K562 (cell line): Measurements from ENCODE around the gene PRKD1. TPM values are rescaled to one million over a fixed set of nuclear protein-coding genes. Genes with fewer than 3 reads are reported as not detected.

Source experiments
- ATAC-seq: fragments of 200-7000 bp; cut with Tn5 transposase; 3 replicates; pipeline ENCODE4 v1.9.1; 2020; ENCODE audit warnings: moderate library complexity
- BruUV-seq: library from RNA; stranded (reverse); fragments of 400-500 nt; replicated peaks from 2 replicates; lab custom pipeline; 2021; lab: Mats Ljungman, UMichigan
- CTCF ChIA-PET: fragments of 300-600 bp; formaldehyde crosslinking; extraction: SDS; loops from one replicate; lab custom pipeline; 2021; ENCODE audit warnings: low intra/inter-chr PET ratio; lab: Yijun Ruan, JAX
- POLR2A ChIA-PET: fragments of 300-600, 350-650 bp; sonication (Branson Sonifier 250); formaldehyde crosslinking; extraction: SDS; loops from one replicate; lab custom pipeline; 2021; ENCODE audit warnings: antibody characterized with exemption, inconsistent platforms; lab: Yijun Ruan, JAX
- DNase-seq, 4 experiments: peaks; one replicate each; pipeline versions ENCODE4 v3.0.0 to v3.0.0-alpha.2; 2011 to 2018; ENCODE audit warnings: low spot score in 3 of 4, mixed read lengths in 3 of 4; ENCODE audit errors: extremely low read depth in 1 of 4
- FAIRE-seq: peaks from 2 replicates; lab custom pipeline; 2011; peaks lifted over from hg19 to GRCh38; lab: Jason Lieb, UNC
- H2AFZ ChIP-seq: 2 replicates; pipeline ENCODE4 v1.6.0; 2011; ENCODE audit warnings: low read depth, low read length, control low read depth, inconsistent platforms
- H3K27ac ChIP-seq: fragments of 200-600 bp; 3 replicates; pipeline ENCODE4 v1.8.0; 2011; ENCODE audit warnings: low read depth, mild to moderate bottlenecking, control low read depth, inconsistent platforms, low read length, moderate library complexity, mixed read lengths; ENCODE audit errors: extremely low read depth
- H3K27me3 ChIP-seq, 2 experiments: fragments of 300-600 bp in 1 of 2; 2 replicates in 1 of 2; 3 replicates in 1 of 2; pipeline versions ENCODE4 v1.6.0 to v1.8.0; 2011; ENCODE audit warnings: inconsistent platforms in 2 of 2, low read length in 2 of 2, mild to moderate bottlenecking in 1 of 2, mixed read lengths in 1 of 2, moderate library complexity in 1 of 2; ENCODE audit not compliant: control insufficient read depth in 2 of 2, insufficient read depth in 2 of 2
- H3K36me3 ChIP-seq: fragments of 300-600 bp; 3 replicates; pipeline ENCODE4 v1.8.0; 2011; ENCODE audit warnings: mild to moderate bottlenecking, low read length, inconsistent platforms; ENCODE audit not compliant: control insufficient read depth, insufficient read depth
- H3K4me1 ChIP-seq, 2 experiments: fragments of 200-600 bp in 1 of 2; replicated peaks in 1 of 2; 2 replicates in 1 of 2; 3 replicates in 1 of 2; pipeline versions ENCODE4 v1.5.1 to v1.8.0; 2011; ENCODE audit warnings: inconsistent platforms in 2 of 2, low read length in 2 of 2, mild to moderate bottlenecking in 1 of 2, mixed read lengths in 1 of 2, moderate library complexity in 1 of 2; ENCODE audit not compliant: control insufficient read depth in 2 of 2, insufficient read depth in 2 of 2
- H3K4me2 ChIP-seq: 2 replicates; pipeline ENCODE4 v1.6.1; 2011; ENCODE audit warnings: low read length, control low read depth, inconsistent platforms, mixed read lengths; ENCODE audit not compliant: insufficient read depth
- H3K4me3 ChIP-seq: fragments of 200-600 bp; sonication (generic), shearing (Covaris generic); 2 replicates; pipeline ENCODE4 v1.5.1; 2016; ENCODE audit warnings: control low read depth, inconsistent platforms
- H3K79me2 ChIP-seq: fragments of 200-600 bp; 3 replicates; pipeline ENCODE4 v1.8.0; 2011; ENCODE audit warnings: low read length, inconsistent platforms; ENCODE audit not compliant: control insufficient read depth, insufficient read depth
- H3K9ac ChIP-seq, 2 experiments: 2 replicates each; pipeline versions ENCODE4 v1.6.0 to v1.6.1; 2011; ENCODE audit warnings: low read depth in 2 of 2, low read length in 2 of 2, control low read depth in 1 of 2, inconsistent platforms in 1 of 2, mild to moderate bottlenecking in 1 of 2, mixed read lengths in 1 of 2; ENCODE audit not compliant: insufficient read depth in 1 of 2
- H3K9me1 ChIP-seq: one replicate; pipeline ENCODE4 v1.6.0; 2011; ENCODE audit warnings: inconsistent platforms, mild to moderate bottlenecking, low read length, moderate library complexity; ENCODE audit not compliant: control insufficient read depth, insufficient read depth
- H3K9me3 ChIP-seq: replicated peaks from 2 replicates; pipeline ENCODE4 v1.5.1; 2011; ENCODE audit warnings: low read depth, low read length, inconsistent platforms; ENCODE audit not compliant: control insufficient read depth, insufficient read depth
- H4K20me1 ChIP-seq: replicated peaks from 2 replicates; pipeline ENCODE4 v1.6.1; 2011; ENCODE audit warnings: low read length, inconsistent platforms, mixed read lengths; ENCODE audit not compliant: control insufficient read depth, insufficient read depth
- WGBS: fragments of 100-300 bp; shearing (Covaris generic); methylation state at CpG from one replicate; pipeline ENCODE4 v1.1.6; 2016; ENCODE audit warnings: low coverage, mixed read lengths; ENCODE audit not compliant: insufficient coverage; ENCODE audit errors: missing lambda C conversion rate; 5-methylcytosine and 5-hydroxymethylcytosine counted together
- in situ Hi-C: fragments of 300-500 bp; cut with MboI; formaldehyde crosslinking; loops from 4 replicates; pipeline ENCODE4 v1.15.0; 2018; ENCODE audit warnings: inconsistent platforms, mixed read lengths
- intact Hi-C: fragments of 100-400 bp; cut with micrococcal nuclease; formaldehyde crosslinking; loops from 2 replicates; pipeline ENCODE4 v1.14.2; 2022
- polyA plus RNA-seq, 8 experiments: library from polyadenylated mRNA; depleted of rRNA in 4 of 8; stranded (reverse) in 5 of 8; unstranded in 3 of 8; fragments of >200 nt; fragmentation: Nextera tagmentation in 2 of 8; fragmentation: Illumina TruSeq in 1 of 8; extraction: Ambion mirVana in 2 of 8; extraction: Trizol in 1 of 8; gene quantifications; 2 replicates each; pipeline versions ENCODE4 v1.2.1 to v1.2.3, GENCODE V29; 2011 to 2014; ENCODE audit warnings: inconsistent platforms in 1 of 8, missing spikeins in 1 of 8
- total RNA-seq, 7 experiments: library from RNA; depleted of rRNA in 6 of 7; stranded (reverse); fragments of >200 nt in 6 of 7; fragmentation: Illumina TruSeq in 2 of 7; extraction: Trizol in 2 of 7; gene quantifications; 2 replicates each; pipeline versions ENCODE4 v1.2.1 to v1.2.3, GENCODE V29; 2011 to 2021; ENCODE audit warnings: low replicate concordance in 1 of 7
- TF ChIP-seq, protein P1 (sequence below): sonication (generic); formaldehyde crosslinking; IDR thresholded peaks from 2 replicates; pipeline ENCODE4 v1.8.1; 2022; ENCODE audit warnings: missing genetic modification reagents
- TF ChIP-seq, protein P2 (sequence below): fragments of 450-650 bp; IDR thresholded peaks from 2 replicates; pipeline ENCODE4 v1.6.1; 2016

The PRKD1 gene
- total and polyA plus RNA-seq, 9 of the 15 experiments (the other 6 are each of a cell fraction or from before 2014, with no cell fraction given): 0.04 to 0.25 (median 0.13) TPM; not detected in 1

DNA sequence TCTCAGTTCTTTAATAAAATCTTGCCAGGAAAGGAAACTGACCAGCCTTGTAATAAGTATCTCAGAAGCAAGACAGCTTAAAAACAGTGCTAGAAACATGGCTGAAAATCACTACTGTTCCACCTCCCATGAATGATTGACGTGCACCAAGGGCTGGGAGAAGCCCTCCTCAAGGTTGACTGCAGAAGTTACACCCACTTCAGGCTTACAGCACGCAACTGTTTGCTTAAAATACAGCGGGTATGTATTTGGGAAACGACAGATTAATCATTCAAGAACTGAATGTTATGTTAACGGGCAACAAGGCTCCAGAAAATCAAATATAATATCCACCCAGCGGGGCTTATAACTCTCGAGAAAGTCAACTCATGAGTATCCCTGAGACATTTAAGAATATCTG, 22.1 kb downstream of the PRKD1 start:
- TF ChIP-seq, protein P1, sequence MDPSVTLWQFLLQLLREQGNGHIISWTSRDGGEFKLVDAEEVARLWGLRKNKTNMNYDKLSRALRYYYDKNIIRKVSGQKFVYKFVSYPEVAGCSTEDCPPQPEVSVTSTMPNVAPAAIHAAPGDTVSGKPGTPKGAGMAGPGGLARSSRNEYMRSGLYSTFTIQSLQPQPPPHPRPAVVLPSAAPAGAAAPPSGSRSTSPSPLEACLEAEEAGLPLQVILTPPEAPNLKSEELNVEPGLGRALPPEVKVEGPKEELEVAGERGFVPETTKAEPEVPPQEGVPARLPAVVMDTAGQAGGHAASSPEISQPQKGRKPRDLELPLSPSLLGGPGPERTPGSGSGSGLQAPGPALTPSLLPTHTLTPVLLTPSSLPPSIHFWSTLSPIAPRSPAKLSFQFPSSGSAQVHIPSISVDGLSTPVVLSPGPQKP (CRISPR knock-in tag): no peak
- TF ChIP-seq, protein P2, sequence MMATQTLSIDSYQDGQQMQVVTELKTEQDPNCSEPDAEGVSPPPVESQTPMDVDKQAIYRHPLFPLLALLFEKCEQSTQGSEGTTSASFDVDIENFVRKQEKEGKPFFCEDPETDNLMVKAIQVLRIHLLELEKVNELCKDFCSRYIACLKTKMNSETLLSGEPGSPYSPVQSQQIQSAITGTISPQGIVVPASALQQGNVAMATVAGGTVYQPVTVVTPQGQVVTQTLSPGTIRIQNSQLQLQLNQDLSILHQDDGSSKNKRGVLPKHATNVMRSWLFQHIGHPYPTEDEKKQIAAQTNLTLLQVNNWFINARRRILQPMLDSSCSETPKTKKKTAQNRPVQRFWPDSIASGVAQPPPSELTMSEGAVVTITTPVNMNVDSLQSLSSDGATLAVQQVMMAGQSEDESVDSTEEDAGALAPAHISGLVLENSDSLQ: peak; percentile 37; the same call in 1 of the 2 replicates
- FAIRE-seq (no peak), DNase-seq (no peak), ATAC-seq (no peak)
- in situ Hi-C loops: no loop called here
- no peaks in the 10 kb centered on the region for H3K36me3 ChIP-seq
- no peaks in the 10 kb centered on the region for H4K20me1 ChIP-seq
- POLR2A ChIA-PET: no interaction called here
- CTCF ChIA-PET: interaction anchor here (0.6 kb wide), 1 partner anchor 1786 kb away, joined by 3 read pairs; no protein-coding TSS in a partner anchor
- H3K9me1 ChIP-seq: no peaks in the 10 kb centered on the region
- no peak overlapping the region for H3K4me3 ChIP-seq
- no peak overlapping the region for H3K9ac ChIP-seq
- intact Hi-C loops: no loop called here
- WGBS: 3% methylated on average over 7 of the region's 7 CpGs
- H3K9me3 ChIP-seq: no peaks in the 10 kb centered on the region
- H3K4me2 ChIP-seq: no peak overlapping the region
- no TSS peak for BruUV-seq
- no peaks in the 10 kb centered on the region for H3K4me1 ChIP-seq
- no peaks in the 10 kb centered on the region for H3K27me3 ChIP-seq
- no peaks in the 10 kb centered on the region for H3K79me2 ChIP-seq
- no peak overlapping the region for H3K27ac ChIP-seq
- no peak overlapping the region for H2AFZ ChIP-seq
